GM23248 (cell line): ENCODE results near the gene GRIN3A.

Source experiments
- EZH2 ChIP-seq: fragments of 200-600 bp; sonication (generic); IDR thresholded peaks from 2 replicates; pipeline ENCODE4 v1.6.1; 2018; ENCODE audit warnings: antibody characterized with exemption, mild to moderate bottlenecking; ENCODE audit not compliant: insufficient read depth, poor library complexity, severe bottlenecking
- EZH2phosphoT487 ChIP-seq: fragments of 200-600 bp; sonication (generic); IDR thresholded peaks from 2 replicates; pipeline ENCODE4 v1.6.1; 2018; ENCODE audit warnings: antibody characterized with exemption, moderate library complexity, mild to moderate bottlenecking, low read depth; ENCODE audit not compliant: insufficient read depth

DNA sequence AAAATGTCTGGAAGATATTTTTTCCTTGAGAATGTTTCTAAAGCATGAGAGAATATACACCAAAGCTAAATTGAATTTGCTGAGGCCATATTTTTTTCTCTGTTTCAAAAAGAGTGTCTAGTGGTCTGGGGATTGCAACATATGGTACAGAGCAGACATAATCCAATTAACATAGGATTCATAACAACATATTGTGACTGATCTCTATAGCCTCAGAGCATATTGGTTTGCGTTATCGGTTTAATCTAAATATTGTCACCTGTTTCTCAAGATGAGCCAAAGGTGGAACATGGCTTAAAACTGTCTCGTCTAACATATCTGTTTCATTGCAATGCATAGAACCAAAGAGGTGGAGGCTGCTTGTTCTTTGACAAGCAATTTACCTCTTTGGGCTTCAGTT, 147.5 kb downstream of the GRIN3A start:
- TF ChIP-seq EZH2phosphoT487 = no peak
- no peak for TF ChIP-seq EZH2
